ENCODE measurements around the gene CA4.
"Not testable (repeated sequence)": the region's sequence is repeated elsewhere in the genome, so short reads cannot be mapped to it uniquely, and the experiment has no call there.

CA4 gene

DNA sequence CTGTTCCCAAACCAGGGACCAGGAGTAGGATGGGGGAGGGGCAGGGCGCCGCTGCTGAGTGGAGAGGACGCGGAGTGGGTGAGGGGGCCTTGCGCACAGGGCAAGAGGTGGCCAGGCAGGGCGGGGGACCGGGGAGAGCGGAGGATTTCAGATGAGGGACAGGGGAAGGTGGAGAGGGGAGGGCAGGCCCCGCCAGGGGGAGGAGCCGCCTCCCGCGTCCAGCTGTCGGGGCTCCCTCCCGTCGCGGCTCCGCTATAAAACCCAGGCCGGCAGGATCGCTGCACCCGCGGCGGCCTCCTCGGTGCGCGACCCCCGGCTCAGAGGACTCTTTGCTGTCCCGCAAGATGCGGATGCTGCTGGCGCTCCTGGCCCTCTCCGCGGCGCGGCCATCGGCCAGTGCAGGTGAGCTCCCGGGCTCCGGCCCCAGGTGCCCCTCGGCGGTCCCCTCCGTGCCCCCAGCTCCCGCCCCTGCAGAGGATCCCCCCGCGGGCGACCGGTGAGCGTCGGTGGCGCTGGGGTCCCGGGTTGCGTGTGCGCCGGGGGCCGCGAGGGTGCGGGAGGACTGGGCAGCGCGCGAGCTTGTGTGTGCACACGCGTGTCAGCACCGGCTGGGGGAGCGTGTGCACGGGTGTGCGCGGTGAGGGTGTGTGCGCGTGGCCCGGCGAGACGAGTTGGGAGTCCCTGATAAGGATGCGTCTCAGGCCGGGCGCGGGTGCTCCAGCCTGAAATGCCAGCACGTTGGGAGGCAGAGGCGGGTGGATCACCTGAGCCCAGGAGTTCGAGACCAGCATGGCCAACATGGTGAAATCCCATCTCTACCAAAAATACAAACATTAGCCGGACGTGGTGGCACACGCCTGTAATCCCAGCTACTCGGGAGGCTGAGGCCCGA lies at the start of gene CA4:
CA4 (plus strand) TSS at position 283 of the 892 bp plus-strand sequence; CDS start at position 345, 62 bp downstream.
- no peak for DNase-seq

DNA sequence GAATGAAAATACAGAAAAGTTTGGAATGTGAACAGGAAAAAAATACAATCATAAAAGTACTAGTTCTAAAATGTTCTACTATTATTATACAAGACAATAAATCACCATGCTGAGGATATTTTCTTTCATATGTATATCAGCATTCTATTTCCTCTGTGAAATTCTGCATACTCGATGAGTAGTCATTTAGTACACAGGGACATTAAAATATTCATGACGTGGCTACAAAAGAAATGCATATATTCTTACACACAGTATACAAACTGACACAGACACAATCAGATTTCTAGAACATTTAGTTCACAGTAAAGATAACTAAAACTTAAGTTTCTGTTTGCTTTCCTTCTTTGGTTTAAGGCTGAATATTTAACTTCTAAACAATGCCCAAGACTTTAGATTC lies 49.2 kb upstream of the CA4 start:
- DNase-seq = not testable (repeated sequence)

DNA sequence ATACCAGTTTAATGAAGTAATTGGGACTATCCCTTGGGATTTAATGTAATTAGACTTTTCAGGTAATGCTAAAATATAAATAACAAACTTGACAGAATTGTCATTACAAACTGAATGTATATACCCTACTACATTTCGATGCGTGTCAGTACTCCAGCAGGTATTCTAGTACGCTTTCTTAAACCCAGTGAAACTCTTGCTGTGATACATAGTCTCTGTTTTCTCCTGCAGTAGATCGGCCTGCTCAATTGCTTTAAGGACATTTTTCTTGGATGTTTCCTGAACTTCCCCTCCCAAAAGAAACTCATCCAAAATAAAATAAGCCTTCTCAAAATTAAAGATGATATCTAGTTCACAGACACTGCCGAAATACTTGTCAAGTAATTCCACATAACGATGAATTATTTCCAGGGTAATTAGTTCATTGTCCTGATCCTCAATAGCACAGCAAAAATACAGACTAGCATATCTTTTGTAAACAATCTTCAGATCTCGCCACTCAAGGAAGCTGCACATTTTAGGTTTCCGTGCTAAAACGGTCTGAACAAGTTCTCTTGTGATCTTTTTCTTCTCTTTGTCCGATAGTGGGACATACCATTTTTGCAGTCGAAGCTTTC lies 47.6 kb upstream of the CA4 start:
- not testable (repeated sequence) for DNase-seq

DNA sequence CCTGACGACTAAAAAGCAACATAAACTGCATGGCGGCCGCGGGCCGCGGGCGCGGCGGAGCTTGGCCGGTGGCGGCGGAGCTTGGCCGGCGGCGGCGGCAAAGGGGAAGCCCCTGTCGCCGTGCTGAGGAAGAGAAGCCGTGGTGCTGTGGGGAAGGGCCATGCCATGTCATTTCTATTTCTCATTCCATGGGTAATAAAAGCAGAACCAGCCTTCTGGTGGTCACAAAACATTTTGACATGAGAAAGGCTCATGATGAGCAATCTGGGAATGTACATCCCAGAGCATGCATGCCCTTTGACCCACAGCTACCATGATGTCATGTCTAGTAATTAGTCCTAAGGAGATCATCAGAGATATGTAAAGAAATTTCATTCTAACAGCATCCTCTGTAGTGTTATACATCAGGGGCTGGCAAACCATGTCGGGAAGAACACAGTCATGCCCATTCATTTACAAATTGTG lies 47.1 kb upstream of the CA4 start:
- DNase-seq = peak; percentile 7

DNA sequence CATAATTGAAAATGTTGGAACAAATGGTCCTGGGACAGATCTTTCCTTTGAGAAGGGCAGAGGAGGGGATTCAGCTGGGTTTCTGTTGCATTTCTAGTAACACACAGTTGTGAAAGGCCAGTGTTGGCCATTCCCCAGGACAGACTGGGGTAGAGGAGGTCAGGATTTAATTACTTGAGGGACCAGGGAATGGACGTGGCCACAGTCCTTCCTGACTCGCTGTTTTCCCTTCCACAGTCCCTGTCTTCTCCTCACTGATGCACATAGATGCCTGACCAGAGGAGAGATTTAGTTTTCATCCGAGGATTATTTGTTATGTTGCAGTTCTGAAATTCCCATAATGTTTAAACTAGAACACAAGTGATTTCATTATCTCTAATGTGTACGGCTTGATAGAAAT lies 45.8 kb upstream of the CA4 start:
- DNase-seq = no peak

DNA sequence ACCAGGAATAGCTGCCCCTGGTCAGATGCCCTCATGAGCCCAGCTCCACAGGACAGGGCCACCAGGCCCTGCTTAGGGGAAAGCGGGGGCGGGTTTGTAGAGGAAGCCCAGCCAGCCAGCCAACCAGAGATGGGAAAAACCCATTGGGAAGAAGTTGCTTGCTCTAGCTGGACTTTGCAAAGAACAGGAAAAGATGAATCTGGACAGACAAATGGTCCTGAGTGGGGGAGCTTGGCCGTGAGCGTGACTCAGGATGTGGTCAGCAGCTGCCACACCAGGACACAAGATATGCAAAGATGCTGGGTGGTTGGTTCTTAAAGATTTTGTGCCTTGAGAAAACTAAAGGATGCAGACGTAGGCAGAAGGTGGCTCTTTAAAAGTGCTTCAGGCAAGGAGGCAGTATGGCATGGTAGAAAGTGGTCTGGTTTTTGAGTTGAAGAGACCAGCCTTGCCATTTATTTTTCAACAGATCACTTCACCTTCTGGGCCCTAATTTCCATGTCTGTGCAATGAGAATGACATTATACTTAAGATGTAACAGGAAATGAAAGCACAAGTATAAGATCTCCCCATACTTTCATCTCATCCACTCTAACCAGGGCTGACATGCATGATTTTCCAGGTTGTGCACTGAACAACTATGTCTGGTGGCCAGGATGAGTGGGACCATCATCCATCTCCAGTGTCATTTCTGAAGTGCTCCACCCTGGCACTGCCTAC lies 43.3 kb upstream of the CA4 start:
- DNase-seq = no peak

DNA sequence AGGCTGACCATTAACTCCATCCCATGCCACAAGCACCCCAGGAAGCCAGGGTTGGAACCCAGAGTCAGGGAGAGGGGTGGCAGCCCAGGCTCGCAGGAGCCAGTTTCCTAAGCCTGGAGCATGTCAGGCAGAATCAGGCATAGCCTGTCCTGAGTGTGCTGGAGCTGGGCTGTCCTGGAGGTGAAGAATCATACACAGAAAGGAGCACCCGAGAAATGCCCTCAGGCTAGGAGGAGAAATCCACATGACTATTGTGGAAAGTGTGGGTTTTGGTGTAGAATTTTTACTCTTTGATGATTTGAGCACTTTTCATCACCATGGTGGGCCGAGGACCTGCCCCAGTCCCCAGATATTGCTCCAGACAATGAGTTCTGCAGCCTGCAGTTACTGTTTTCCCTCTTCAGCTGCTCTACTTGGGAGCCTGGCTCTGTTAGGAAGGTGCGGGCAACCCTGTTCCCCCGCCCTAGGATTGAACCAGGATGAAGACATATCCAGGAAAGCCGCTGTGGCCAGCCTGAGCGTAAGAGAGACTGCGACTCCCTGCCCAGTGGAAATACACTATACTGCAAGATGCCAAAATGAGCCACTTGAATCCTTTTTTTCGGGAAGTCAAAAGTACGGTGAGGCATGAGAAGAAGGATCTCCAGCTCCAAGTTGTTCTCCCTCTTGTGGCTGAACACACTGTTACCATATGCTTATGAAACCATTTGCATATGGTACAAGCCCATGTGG lies 42.1 kb upstream of the CA4 start:
- no peak for DNase-seq

DNA sequence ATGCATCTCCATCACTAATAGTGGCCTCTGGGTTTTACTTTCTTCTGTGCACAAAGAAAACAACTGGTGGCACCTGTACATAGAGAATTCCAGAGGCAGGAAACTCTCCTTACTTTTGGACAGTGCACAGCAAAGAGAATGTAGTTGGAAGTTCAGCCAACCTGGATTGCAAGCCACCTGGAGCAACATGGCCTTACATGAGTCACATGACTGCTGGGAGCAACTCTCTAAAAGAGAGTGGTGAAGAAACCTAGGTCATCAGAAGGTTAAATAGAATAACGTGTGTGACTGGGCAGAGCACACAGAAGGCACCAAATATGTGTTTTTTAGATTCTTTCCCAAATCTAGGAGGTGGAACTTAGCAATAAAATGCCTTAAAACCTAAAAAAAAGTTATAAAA lies 41.5 kb upstream of the CA4 start:
- not testable (repeated sequence) for DNase-seq

DNA sequence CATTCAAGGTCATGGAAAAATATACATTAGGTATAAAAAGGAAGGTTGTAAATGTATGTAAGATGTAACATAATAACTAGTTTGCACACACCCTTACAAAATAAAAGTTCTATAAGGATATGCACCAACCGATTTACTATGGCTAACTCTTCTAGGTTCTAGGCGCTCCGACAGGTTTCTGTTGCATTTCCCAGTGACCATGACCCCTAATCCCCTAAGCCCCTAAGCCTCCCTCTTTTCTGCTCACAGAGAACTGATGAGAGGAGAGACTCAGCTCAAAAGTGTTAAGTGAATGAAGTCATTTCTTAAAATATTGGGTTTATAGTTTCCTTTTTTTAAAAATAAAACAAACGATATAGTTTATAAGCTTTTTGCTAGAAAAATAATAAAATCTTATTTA lies 41.1 kb upstream of the CA4 start:
- no peak for DNase-seq

DNA sequence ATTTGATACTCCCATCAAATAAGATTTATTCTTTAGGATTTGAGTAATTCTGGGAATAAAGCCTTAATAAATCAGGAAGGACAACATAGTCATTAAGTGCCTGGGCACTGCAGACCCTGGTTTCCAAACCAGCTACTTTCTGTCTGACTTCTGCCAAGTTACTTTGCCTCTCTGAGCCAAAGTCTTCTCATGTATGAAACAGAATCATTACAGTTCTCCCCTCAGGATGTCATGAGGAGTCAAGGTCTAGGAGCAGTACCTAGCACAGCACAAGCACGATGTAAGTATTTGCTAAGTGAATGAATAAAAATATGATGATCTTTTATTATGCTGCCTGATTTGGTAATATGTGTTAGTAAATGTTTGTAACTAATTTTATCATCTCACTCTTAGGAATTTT lies 40.6 kb upstream of the CA4 start:
- no peak for DNase-seq

DNA sequence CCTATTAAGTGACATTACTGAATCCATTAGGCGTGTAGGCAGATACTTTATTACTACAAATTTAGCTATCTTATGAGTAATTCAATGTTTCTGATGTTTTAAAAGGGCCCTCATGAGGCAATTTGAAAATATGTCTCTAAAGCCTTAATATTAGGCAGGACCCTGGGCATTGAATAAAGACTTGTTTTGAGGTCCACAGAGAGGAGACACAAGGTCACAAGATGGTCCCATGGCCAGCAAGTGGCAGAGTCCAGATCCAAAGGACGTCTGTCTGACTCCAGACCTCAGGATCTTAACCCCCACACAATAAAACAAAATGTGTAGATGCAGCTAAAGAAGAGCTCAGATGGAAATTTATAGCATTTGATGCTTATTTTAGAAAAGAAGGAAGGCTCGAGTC lies 39.2 kb upstream of the CA4 start:
- no peak for DNase-seq

DNA sequence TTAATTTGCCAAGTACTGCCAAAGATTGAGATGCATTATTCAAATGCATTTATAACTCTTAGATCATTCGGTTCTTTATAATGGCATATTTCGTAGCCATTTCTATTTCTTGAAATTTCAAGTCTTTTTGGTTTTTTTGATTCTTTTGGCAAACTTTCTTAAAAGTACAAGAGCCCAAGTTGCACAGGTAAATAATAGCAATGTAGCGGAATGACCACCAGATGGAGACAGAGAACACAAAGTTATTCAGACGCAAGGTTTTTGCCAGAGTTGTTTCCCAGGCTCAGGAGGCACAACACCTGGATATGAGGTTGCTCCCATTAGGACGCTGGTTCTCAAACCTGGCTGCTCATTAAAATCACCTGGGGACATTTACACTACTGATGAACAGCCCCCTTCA lies 38.1 kb upstream of the CA4 start:
- not testable (repeated sequence) for DNase-seq

DNA sequence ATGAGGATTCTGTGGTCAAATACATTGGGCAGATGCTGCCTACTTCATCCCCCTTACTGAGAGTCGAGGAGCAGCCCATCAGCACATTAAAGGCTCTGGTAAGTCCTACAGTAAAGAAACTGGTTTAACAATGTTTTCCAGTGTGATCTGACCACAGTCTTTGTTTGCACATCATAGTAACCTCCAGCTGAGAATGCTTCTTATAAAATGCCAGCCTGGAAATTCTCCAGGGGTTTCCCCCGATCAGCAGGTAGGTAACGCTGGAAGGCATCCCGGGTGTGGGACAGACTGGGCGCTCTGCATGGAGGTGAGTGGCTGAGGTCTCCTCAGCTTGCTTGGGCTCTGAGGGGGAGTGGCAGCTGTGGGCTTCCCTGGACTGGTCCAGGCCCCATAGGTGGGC lies 34.4 kb upstream of the CA4 start:
- DNase-seq = not testable (repeated sequence)

DNA sequence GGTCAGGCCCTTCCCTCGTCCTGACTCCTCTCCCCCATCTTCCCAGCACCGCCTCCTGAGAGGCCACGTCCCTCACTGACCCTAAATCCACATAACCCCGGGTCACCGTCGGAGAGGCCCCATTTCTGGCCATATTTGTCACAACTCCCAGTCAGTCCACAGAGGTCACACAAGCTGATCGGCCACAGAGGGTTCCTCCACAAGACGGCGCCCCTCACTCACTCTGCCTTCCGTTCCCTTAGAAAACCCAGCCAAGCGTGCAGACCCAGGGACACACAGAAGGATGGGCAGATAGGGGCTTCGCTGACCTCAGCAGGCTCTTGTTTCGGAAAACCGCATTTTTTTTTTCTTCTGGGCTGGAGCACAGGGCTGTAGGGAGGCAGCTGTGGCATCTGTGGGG lies 33.6 kb upstream of the CA4 start:
- DNase-seq = not testable (repeated sequence)

DNA sequence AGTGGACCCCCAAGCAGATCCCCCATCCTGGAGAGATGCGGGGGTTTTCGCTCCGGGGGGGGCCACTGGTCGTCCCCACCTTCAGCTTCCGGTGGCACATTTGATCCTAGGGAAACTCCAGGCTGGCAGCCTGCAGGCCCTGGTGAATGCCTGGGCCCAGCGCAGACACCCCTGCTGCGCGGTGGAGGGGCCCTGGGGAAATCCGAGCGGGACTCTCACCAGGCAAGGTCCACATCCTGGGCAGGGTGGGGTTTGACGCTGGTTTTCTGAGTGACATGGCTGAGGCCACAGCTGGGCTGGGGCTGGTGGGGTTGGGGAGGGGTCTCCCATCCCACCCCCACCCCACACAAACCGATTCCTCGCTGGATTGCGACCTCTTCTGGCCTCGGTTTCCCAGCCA lies 30.6 kb upstream of the CA4 start:
- DNase-seq = not testable (repeated sequence)

DNA sequence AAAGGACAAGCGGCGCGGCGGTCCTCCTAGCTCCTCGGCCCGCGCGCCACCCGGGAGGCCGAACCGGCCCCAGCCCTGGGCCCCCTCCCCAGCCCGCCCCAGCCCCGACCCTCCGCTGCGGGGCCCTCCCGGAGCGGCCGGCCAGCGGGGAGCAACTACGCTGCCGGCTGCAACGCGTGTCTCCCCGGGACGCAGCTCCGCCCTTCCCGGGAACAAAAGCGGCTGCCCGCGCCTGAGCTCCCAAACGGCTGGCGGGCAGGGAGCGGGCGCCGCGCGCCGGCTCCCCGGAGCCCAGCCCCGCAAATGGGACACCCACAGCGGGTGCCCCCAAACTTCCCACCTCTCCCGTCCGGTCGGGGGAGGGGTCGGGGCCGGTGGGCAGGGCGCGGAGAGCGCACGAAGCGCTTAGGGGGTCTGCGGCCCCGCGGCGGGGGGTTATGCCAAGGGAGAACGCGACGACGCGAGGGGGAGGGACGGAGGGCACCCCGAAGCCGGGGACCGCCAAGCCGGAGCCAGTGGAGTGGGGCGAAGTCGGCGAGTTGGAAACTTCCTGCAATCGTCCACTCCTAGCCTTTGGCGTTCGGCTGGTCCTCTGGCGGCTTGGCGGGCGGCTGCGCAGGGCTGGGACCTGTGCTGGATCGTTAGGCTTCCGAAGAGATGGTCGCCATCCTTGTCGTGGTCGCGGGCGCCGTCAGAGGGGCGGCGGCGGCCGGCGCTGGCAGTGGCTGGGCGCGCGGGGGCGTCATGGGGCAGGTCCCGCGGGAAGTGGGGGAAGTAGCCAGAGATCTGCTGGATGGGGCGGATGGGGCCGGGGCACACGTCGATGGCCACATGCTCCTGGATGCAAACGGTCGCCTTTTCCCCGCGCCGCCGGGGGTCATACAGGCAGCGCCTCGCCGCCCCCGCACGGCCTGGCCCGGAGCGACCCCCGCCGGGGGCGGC lies 29.7 kb upstream of the CA4 start:
- not testable (repeated sequence) for DNase-seq

DNA sequence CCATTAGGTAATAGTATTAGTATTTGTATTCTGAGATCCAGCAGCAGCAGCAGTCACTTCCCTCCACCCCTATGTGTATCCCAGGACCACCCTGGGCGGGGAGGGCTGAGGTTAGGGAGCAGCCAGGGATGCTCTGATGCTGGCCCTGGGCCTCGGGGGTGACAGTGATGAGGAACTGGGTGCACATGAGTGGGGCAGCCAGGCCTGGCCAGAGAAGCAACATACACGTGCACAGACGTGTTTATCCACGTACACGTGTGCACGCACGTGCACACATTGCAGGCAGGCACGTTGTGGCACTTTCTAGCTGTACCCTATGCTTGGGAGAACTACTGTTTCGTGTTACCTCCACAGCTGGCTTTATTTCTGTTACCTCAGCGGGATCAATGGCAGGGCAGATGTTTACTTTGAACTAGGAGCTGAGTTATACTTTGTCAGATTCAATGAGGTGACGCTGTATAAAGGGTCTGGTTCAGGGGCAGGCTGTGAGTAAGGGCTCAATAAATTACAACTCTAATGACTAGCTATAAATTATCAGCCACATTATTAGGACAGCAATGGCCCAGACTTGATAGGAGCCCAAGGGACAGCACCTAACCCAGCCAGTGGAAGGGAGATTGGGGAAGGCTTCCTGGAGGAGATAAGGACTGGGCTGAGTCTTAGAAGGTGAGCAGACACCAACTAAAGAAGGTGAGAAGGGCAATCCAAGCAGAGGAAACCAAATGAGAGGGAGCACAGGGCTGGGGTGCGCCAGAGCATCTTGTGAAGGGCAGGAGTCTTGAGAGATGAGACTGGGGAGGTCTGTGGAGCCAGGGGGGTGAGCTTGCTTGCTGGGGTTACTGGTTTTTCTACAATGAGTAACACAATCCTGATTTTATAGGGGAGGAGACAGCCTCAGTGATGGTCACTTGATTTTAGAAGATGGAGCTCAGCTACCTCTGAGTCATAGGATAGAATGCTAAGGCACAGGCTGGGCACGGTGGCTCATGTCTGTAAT lies 22.4 kb upstream of the CA4 start:
- DNase-seq = no peak

DNA sequence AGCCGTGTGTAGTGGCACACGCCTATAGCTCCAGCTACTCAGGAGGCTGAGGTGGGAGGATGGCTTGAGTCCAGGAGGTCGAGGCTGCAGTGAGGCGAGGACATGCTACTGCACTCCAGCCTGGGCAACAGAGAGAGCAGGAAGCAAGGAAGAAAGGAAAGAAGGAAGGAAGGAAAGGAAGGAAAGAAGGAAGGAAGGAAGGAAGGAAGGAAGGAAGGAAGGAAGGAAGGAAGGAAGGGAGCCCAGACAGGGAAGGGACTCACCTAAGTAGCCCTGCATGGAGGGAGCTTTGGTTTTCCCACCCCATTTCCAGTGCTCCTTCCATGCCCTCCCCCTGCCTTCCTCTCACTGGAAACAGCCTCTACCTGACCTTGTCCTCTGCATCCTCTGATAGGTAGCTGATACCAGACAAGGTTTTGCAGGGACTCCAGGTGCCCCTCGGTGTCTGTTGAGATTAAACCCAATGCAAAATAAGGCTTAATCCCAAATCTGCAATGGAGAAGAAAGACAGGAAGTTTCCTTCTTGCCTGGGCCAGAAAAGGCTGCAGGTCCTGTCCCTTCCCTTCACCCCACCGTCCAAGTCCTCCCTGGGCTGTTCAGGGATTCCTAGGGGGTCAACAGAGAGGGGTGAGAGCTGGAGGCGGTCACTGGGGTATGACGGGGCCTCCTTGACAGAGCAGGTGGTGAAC lies 21.5 kb upstream of the CA4 start:
- no peak for DNase-seq

DNA sequence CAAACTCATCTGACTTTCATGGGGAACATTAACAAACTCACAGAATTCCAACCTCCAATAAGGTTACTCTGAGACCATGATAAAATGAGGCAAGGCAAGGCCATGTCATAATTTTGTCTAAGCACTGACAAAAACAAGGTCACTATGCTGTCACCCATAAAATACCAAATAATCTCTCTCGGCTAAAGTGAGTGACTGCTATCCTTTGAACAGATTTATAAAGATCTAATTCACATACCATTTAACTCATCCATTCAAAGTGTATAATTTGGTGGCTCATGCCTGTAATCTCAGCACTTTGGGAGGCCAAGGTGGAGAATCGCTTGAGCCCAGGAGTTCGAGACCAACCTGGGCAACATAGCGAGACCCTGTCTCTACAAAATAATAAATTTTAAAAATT lies 20.6 kb upstream of the CA4 start:
- no peak for DNase-seq

DNA sequence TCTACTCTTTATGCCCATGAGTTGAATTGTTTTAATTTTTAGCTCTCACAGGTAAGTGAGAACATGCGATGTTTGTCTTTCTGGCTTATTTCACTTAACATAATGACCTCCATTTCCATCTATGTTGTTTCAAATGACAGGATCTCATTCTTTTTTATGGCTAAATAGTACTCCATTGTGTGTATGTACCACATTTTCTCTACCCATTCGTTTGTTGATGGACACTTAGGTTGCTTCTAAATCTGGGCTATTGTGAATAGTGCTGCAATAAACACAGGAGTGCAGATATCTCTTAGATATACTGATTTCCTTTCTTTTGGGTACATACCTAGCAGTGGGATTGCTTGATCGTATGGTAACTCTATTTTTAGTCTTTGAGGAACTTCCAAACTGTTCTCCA lies 19.3 kb upstream of the CA4 start:
- no peak for DNase-seq
